ENCODE measurements around the gene EYA4.
A peak's percentile ranks its signal among the peaks of the same experiment; 100 is the strongest.

The EYA4 gene, protein sequence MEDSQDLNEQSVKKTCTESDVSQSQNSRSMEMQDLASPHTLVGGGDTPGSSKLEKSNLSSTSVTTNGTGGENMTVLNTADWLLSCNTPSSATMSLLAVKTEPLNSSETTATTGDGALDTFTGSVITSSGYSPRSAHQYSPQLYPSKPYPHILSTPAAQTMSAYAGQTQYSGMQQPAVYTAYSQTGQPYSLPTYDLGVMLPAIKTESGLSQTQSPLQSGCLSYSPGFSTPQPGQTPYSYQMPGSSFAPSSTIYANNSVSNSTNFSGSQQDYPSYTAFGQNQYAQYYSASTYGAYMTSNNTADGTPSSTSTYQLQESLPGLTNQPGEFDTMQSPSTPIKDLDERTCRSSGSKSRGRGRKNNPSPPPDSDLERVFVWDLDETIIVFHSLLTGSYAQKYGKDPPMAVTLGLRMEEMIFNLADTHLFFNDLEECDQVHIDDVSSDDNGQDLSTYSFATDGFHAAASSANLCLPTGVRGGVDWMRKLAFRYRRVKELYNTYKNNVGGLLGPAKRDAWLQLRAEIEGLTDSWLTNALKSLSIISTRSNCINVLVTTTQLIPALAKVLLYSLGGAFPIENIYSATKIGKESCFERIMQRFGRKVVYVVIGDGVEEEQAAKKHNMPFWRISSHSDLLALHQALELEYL

DNA sequence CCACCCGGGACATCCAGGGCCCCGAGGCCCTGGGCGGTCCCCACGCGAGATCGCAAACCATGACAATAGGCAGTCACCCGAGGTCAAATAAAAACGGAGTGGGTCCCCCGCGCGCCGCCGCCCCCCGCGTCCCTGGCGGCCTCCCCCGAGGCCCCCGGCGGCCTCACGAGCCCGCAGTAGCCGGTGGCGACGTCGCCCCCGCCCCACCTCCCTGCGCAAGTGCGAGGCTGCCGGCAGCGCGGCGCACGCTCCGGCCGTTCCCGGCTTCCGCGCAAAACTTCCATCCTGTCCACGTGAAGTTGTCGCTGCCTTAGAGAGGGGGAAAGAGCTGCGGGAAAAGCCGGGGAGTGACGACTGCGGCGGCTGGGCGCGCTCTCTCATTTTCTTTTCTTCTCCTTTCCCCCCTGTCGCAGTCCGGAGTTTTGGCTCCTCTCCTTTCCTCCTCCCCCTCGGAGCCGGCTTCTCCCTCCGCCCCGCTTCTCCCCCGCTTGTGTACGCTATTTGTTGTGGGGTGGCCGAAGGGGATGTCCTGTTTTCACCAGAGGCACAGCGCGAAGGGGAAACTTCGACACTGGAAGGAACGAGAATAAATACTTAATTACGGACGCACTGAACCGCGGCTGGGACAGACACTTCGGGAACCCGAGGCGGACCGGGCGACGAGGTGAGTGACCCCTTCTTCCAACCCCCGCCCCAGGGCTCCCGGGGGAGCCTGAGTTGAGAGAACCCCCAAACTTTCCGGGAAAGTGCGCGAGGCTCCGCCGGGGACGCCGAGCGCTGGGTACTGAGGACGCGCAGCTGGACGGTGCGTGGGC, at the start of gene EYA4:
Gene EYA4, plus strand, starts transcription at position 272 of the 815 bp plus-strand sequence. CDS start 33,424 bp downstream, outside the sequence.
- no peak for DNase-seq
- ATAC-seq, result no peak

DNA sequence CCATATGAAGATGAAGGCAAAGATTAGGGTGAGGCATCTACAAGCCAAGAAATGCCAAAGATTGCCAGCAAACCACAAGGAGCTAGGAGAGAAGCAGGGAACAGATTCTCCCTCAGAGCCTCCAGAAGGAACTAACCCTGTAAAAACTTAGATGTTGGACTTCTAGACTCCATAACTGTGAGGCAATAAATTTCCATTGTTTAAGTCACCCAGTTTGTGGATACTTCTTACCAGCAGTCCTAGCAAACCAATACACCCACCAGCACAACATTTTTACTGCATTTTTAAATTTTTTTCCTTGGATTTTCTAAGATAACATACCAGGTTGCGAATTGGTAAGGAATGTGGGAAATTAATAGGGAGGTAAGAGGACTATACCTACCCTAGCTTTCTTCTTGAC, 47.8 kb upstream of the EYA4 start:
- no peak for ATAC-seq
- DNase-seq, result no peak

- ATAC-seq (no peak), DNase-seq (no peak)
Measured at GRCh38 chr6:133198725-133199124, 42.4 kb upstream of the EYA4 start.

- ATAC-seq, result no peak
- no peak for DNase-seq
Measured at GRCh38 chr6:133201231-133201630, 39.9 kb upstream of the EYA4 start.

GRCh38 chr6:133202610-133203343, 38.4 kb upstream of the EYA4 start:
- DNase-seq, result no peak
- no peak for ATAC-seq

GRCh38 chr6:133203344-133203697, 37.8 kb upstream of the EYA4 start:
- no peak for DNase-seq
- no peak for ATAC-seq

DNA sequence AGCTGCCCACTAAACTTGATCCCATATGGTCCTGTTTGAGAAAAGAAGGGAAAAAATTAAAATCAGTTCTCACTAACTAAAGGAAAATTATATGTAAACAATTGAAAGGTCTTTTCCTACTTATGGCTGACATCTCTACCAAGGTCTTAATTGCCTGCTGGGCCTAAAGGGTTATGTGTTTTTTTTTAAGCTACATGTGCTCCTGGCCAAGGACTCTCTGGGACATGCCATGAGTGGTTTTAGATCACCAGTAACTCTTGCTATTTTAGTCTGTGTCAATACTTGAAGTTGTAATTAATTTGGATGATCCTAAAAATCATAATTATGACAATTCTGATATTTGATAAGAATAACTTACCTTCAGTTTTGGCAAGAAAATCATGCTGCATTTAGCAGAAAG, 35.9 kb upstream of the EYA4 start:
- ATAC-seq (no peak), DNase-seq (no peak)

- DNase-seq (no peak), ATAC-seq (no peak)
Measured at GRCh38 chr6:133206942-133207341, 34.2 kb upstream of the EYA4 start.

DNA sequence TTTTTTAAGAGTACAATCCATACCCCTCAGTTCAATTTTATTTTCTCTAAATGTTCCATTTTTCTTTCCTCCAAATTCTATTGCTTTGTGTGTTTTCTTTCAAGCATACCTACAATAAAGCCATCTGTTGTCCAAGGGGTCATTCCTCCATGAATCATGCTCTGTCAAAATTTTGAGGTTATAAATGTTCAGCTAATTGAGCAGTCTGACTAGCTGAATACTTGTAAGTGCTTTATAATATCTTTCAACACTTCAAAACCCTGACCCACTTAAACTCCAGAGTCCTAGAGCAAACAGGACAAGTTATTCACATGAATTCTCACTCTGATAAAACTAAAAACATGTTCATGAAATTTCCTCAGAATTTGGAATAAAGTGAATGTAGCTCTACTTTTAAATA, 33.4 kb upstream of the EYA4 start:
- DNase-seq, result no peak
- ATAC-seq, result no peak

GRCh38 chr6:133208183-133208755, 32.9 kb upstream of the EYA4 start:
- ATAC-seq, result no peak

GRCh38 chr6:133214267-133214666, 26.9 kb upstream of the EYA4 start:
- DNase-seq (no peak), ATAC-seq (no peak)

More at GRCh38 chr6:133208183-133208755, 32.9 kb upstream of the EYA4 start:
- no peak for DNase-seq

GRCh38 chr6:133218852-133219251, 22.3 kb upstream of the EYA4 start:
- ATAC-seq (no peak), DNase-seq (no peak)

GRCh38 chr6:133223452-133224029, 17.6 kb upstream of the EYA4 start:
- DNase-seq (no peak), ATAC-seq (no peak)

GRCh38 chr6:133225560-133225959, 15.6 kb upstream of the EYA4 start:
- ATAC-seq, result no peak

DNA sequence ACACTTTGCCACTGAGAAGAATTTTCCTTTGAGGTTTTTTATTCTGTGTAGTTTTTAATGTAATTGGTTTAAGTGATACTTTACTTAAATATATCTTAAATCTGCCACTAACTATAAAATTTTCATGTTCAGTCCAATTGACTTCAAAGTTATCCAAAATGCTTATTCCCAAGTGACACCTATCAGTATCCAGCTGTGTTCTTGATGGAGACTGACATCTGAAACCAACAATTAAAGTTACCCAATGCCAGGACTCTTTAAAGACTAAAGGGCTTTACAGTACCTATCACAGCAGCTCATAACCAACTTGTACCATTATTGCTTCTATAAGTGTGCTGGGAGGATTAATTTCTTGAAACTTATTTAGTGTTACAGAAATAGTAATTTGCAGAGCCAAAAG, 13.8 kb upstream of the EYA4 start:
- DNase-seq (no peak), ATAC-seq (no peak)

More at GRCh38 chr6:133225560-133225959, 15.6 kb upstream of the EYA4 start:
- no peak for DNase-seq

GRCh38 chr6:133230052-133230451, 11.1 kb upstream of the EYA4 start:
- ATAC-seq (no peak), DNase-seq (no peak)

DNA sequence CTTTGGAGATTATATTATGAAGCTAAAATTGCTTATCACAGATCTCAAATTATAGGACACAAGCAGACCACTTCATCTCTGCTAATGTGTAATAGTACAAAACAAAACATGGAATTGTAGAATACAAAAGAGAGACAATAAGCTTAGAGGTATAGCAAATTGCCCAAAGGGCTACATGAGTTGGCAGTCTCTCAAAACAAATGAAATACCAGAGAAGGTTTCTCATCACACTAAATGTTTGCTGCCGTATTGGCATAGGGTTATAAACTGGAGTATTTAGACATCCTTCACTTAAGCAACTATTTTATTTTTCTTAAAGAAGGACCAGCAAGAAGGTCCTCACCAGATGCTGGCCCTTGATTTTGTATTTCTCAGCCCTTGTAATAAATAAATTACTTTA, 5.9 kb upstream of the EYA4 start:
- ATAC-seq, result no peak
- DNase-seq, result no peak

- no peak for ATAC-seq
- no peak for DNase-seq
Measured at GRCh38 chr6:133236932-133237331, 4.2 kb upstream of the EYA4 start.

DNA sequence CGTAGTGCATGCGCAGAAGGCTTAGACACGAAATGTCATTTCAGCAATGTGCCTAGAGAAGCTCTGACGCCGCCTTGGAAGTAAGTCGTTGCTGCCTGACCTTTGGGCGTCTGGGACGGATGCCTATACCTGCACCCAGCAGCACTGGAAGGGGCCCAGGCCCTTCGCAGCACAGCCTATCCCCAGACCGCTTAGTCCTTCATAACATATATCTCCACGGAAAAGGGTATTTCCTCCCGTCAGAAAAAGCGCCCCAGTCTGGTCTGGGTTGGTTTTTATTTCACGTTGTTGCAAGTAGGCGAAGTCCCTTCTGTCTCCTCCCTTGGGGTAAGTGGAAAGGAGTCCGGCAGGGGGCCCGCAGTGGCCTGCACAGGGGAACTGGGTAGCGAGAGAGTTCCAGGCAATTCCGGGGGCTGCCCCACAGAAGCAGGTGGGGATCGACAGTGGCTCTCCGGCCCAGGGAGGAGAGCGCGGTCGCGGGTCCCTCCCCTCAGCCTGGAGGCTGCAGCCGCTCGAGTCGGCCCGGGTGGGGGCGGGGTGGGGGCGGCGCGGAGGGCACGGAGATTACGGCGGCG, 559 bp upstream of the EYA4 start:
- DNase-seq, result peak; percentile 3
- no peak for ATAC-seq

- DNase-seq, result peak; percentile 4
Measured at GRCh38 chr6:133241901-133242636, 912 bp downstream of the EYA4 start.

More at GRCh38 chr6:133241901-133242636, 912 bp downstream of the EYA4 start:
- no peak for ATAC-seq
